Keratinocyte (primary cell): ENCODE results near the gene PREP. TPM values are rescaled to one million over a fixed set of nuclear protein-coding genes. Genes with fewer than 3 reads are reported as not detected.
"Not testable (repeated sequence)": the region's sequence is repeated elsewhere in the genome, so short reads cannot be mapped to it uniquely, and the experiment has no call there.

Experiments used
- DNase-seq: peaks from one replicate; pipeline ENCODE4 v3.0.0-alpha.2; 2011; ENCODE audit warnings: low read depth, missing footprints, low spot score
- FAIRE-seq: peaks from 2 replicates; lab custom pipeline; 2011; peaks lifted over from hg19 to GRCh38; lab: Jason Lieb, UNC
- H2AFZ ChIP-seq: 2 replicates; pipeline ENCODE4 v1.6.0; 2012; ENCODE audit warnings: low read length, control low read depth, inconsistent platforms; ENCODE audit not compliant: control insufficient read depth
- H3K27ac ChIP-seq: 2 replicates; pipeline ENCODE4 v1.5.1; 2011; ENCODE audit warnings: low read length; ENCODE audit not compliant: control insufficient read depth, insufficient read depth
- H3K27me3 ChIP-seq: 3 replicates; pipeline ENCODE4 v1.6.0; 2011; ENCODE audit warnings: low read length; ENCODE audit not compliant: control insufficient read depth, insufficient read depth; ENCODE audit errors: extremely low read depth
- H3K36me3 ChIP-seq, 2 experiments: 2 replicates in 1 of 2; 3 replicates in 1 of 2; pipeline ENCODE4 v1.5.1; 2011; ENCODE audit warnings: low read length in 2 of 2, mild to moderate bottlenecking in 1 of 2; ENCODE audit not compliant: control insufficient read depth in 2 of 2, insufficient read depth in 2 of 2; ENCODE audit errors: extremely low read depth in 1 of 2
- H3K4me1 ChIP-seq: 3 replicates; pipeline ENCODE4 v1.5.1; 2011; ENCODE audit warnings: low read length; ENCODE audit not compliant: control insufficient read depth, insufficient read depth; ENCODE audit errors: extremely low read depth
- H3K4me2 ChIP-seq: 3 replicates; pipeline ENCODE4 v1.6.0; 2011; ENCODE audit warnings: low read depth, low read length; ENCODE audit not compliant: control insufficient read depth, insufficient read depth; ENCODE audit errors: extremely low read depth
- H3K4me3 ChIP-seq, 3 experiments: fragments of 200-600 bp in 1 of 3; sonication (generic) in 1 of 3; 2 replicates in 2 of 3; 3 replicates in 1 of 3; pipeline ENCODE4 v1.5.1; 2011 to 2016; ENCODE audit warnings: low read length in 3 of 3, mild to moderate bottlenecking in 3 of 3, control low read depth in 2 of 3, inconsistent platforms in 1 of 3, low read depth in 1 of 3, mixed read lengths in 1 of 3, mixed run types in 1 of 3, moderate library complexity in 1 of 3; ENCODE audit not compliant: control insufficient read depth in 2 of 3, insufficient read depth in 2 of 3; ENCODE audit errors: extremely low read depth in 1 of 3
- H3K79me2 ChIP-seq: 2 replicates; pipeline ENCODE4 v1.6.0; 2012; ENCODE audit warnings: low read length; ENCODE audit not compliant: control insufficient read depth, insufficient read depth
- H3K9ac ChIP-seq: 3 replicates; pipeline ENCODE4 v1.6.0; 2011; ENCODE audit warnings: low read length; ENCODE audit not compliant: control insufficient read depth, insufficient read depth; ENCODE audit errors: extremely low read depth
- H3K9me1 ChIP-seq: 3 replicates; pipeline ENCODE4 v1.6.0; 2011; ENCODE audit warnings: low read length; ENCODE audit not compliant: control insufficient read depth, insufficient read depth; ENCODE audit errors: extremely low read depth
- H3K9me3 ChIP-seq: 2 replicates; pipeline ENCODE4 v1.5.1; 2012; ENCODE audit warnings: low read depth, low read length; ENCODE audit not compliant: control insufficient read depth
- H4K20me1 ChIP-seq: 3 replicates; pipeline ENCODE4 v1.6.0; 2011; ENCODE audit warnings: low read length; ENCODE audit not compliant: control insufficient read depth, insufficient read depth; ENCODE audit errors: extremely low read depth
- EZH2 ChIP-seq: IDR thresholded peaks from one replicate; pipeline ENCODE4 v1.6.1; 2012; ENCODE audit warnings: inconsistent platforms, mild to moderate bottlenecking, low read length, moderate library complexity
- dilution Hi-C: fragments of 300-500 bp; cut with MboI; formaldehyde crosslinking; loops from one replicate; pipeline ENCODE4 v1.7.0; 2020; ENCODE audit warnings: low sequenced_read_pairs; ENCODE audit not compliant: extremely low pct_ligation_motif_present
- polyA plus RNA-seq, 5 experiments: library from polyadenylated mRNA; depleted of rRNA in 3 of 5; stranded (reverse) in 3 of 5; stranded (forward) in 1 of 5; unstranded in 1 of 5; fragments of >200 nt; gene quantifications; 1 replicate in 1 of 5; 2 replicates in 3 of 5; 3 replicates in 1 of 5; pipeline versions ENCODE4 v1.2.1 to v1.2.3, GENCODE V29; 2011 to 2012; ENCODE audit warnings: missing spikeins in 2 of 5, low read depth in 1 of 5, low replicate concordance in 1 of 5
- TF ChIP-seq, protein P1 (sequence below), 3 experiments: IDR thresholded peaks in 1 of 3; conservative IDR thresholded peaks in 1 of 3; optimal IDR thresholded peaks in 1 of 3; 2 replicates in 2 of 3; 3 replicates in 1 of 3; pipeline versions ENCODE3 to v1.5.1; 2011; ENCODE audit warnings: low read length in 3 of 3, mild to moderate bottlenecking in 3 of 3, moderate library complexity in 2 of 3, control low read depth in 1 of 3, inconsistent platforms in 1 of 3; ENCODE audit not compliant: insufficient read depth in 2 of 3; ENCODE audit errors: extremely low read depth in 1 of 3

The PREP gene
- polyA plus RNA-seq, 1 donor (not counting 4 experiments of a cell fraction or from before 2014, with no cell fraction given), result 48.3 TPM

DNA sequence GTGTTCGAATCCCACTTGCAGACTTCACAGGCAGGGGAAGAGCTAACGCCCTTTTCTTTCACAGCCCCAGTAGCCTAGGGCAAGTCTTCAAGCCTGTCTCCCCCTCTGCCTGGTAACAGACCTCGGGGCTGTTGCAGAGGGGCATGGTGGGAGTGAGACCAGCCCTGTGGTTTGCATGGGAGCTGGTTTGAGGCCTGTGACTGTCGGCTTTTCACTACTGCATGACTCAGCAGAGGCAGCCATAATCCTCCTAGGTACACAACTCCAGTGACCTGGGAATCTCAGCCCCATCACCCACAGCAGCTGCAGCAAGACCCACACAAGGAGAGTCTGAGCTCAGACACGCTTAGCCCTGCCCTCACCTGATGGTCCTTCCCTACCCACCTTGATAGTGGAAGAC is 167.7 kb downstream of the PREP start:
- Histone ChIP-seq H2AFZ (no peak overlapping the region), H3K4me1 (no peaks in the 10 kb centered on the region), H3K4me2 (no peak overlapping the region), H3K27me3 (no peaks in the 10 kb centered on the region), H3K79me2 (no peaks in the 10 kb centered on the region), H3K4me3 (no peak overlapping the region), H3K36me3 (no peaks in the 10 kb centered on the region), H3K9me1 (no peaks in the 10 kb centered on the region), H4K20me1 (no peaks in the 10 kb centered on the region), H3K9ac (no peak overlapping the region), H3K27ac (no peak overlapping the region), H3K9me3 (no peaks in the 10 kb centered on the region)
- no peak for FAIRE-seq
- no peak for TF ChIP-seq EZH2
- TF ChIP-seq, protein P1, sequence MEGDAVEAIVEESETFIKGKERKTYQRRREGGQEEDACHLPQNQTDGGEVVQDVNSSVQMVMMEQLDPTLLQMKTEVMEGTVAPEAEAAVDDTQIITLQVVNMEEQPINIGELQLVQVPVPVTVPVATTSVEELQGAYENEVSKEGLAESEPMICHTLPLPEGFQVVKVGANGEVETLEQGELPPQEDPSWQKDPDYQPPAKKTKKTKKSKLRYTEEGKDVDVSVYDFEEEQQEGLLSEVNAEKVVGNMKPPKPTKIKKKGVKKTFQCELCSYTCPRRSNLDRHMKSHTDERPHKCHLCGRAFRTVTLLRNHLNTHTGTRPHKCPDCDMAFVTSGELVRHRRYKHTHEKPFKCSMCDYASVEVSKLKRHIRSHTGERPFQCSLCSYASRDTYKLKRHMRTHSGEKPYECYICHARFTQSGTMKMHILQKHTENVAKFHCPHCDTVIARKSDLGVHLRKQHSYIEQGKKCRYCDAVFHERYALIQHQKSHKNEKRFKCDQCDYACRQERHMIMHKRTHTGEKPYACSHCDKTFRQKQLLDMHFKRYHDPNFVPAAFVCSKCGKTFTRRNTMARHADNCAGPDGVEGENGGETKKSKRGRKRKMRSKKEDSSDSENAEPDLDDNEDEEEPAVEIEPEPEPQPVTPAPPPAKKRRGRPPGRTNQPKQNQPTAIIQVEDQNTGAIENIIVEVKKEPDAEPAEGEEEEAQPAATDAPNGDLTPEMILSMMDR (optimal IDR thresholded peaks at IDR 0.05 in 1 of 3, IDR thresholded peaks at IDR 0.05 in 1 of 3, conservative IDR thresholded peaks at IDR 0.05 in 1 of 3; ENCODE audit: extremely low read depth in 1 of 3, insufficient read depth in 2 of 3, low read length in 3 of 3), result no peak
- dilution Hi-C loops, result no loop called here
- DNase-seq, result no peak

GRCh38 chr6:105231771-105232170 is 171.1 kb downstream of the PREP start:
- H3K27me3 ChIP-seq, DNase-seq, H4K20me1 ChIP-seq, H3K27ac ChIP-seq, H3K36me3 ChIP-seq, H3K4me3 ChIP-seq, H2AFZ ChIP-seq, H3K9ac ChIP-seq, FAIRE-seq, H3K79me2 ChIP-seq, dilution Hi-C loops, H3K4me2 ChIP-seq, H3K9me1 ChIP-seq, H3K4me1 ChIP-seq, H3K9me3 ChIP-seq: not testable (repeated sequence)

Other genes starting within 250 kb of the PREP start
- 15.0 to 17.2 TPM (median 15.9 TPM) in 3 replicates for gene POPDC3, start 223.1 kb downstream of the PREP start, polyA plus RNA-seq